HEK293T (cell line): Measurements from ENCODE around the gene MEF2A.

Experiments
- HDGF ChIP-seq: fragments of 450-650 bp; IDR thresholded peaks from 2 replicates; pipeline ENCODE4 v1.6.1; 2017; ENCODE audit warnings: antibody characterized with exemption, borderline replicate concordance
- SP1 ChIP-seq: fragments of 450-650 bp; IDR thresholded peaks from 2 replicates; pipeline ENCODE4 v1.6.1; 2017
- SUZ12 ChIP-seq: fragments of 450-650 bp; IDR thresholded peaks from 2 replicates; pipeline ENCODE4 v1.6.1; 2016; ENCODE audit warnings: mild to moderate bottlenecking
- ZNF384 ChIP-seq: fragments of 450-650 bp; IDR thresholded peaks from 2 replicates; pipeline ENCODE4 v1.6.1; 2016

DNA sequence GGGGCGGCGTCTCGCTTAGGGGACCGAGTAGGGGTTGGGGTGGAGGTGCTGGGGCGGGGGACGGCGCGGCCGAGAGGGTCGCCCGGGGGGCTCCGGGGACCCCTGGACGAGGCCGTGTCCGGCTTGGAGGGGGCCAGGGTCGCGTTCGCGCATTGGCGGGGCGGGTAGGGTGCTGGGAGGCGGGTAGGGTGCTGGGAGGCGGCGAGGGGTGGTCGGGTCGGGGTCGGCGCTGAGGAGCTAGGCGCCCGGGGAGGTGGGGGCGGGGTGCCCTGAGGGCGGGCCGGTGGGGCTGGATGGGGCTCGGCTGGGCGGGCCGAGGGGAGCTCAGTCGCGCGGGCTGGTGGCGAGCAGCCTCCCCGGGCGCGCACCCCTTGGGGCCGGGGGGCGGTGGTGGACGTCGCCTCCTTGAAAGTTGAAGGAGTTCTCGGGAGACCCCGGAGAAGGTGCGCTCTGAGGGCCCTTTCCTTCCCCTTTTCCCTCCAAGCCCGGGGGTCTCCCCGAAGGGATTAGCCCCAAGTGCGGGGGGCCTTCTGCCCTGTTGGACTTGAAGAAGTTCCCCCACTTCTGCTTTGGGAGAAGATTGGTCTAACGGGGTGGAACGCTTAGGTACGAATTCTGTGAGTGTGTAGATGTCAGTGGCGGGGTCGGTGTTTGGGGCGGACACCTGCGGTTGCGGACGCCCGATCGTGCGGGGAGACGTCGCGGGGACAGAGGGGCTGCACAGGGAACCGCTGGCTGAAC lies 543 bp downstream of the MEF2A start:
- TF ChIP-seq HDGF: no peak
- no peak for TF ChIP-seq ZNF384
- TF ChIP-seq SUZ12: no peak
- no peak for TF ChIP-seq SP1
